Occipital lobe (tissue), 1 donor: ENCODE data around the gene C9orf152. TPM values are rescaled to one million over a fixed set of nuclear protein-coding genes. Genes with fewer than 3 reads are reported as not detected.

Source experiments
- total RNA-seq: library from RNA; depleted of rRNA; stranded (reverse); fragments of >200 nt; gene quantifications from one replicate; pipeline ENCODE4 v1.2.3, GENCODE V29; 2014

The C9orf152 gene
- total RNA-seq, 1 donor from 2014 or later = not detected

Other genes starting within 250 kb of the C9orf152 start
- gene TXN, start 48.3 kb upstream of the C9orf152 start, total RNA-seq = 98.9 TPM
- gene TXNDC8, start 129.7 kb upstream of the C9orf152 start, total RNA-seq = not detected